Kidney epithelial cell (primary cell): ENCODE measurements around the gene LSM4. TPM values are rescaled to one million over a fixed set of nuclear protein-coding genes. Genes with fewer than 3 reads are reported as not detected.

ENCODE experiments used
- DNase-seq: peaks from one replicate; pipeline ENCODE4 v3.0.0-alpha.2; 2010; ENCODE audit warnings: low read depth
- H3K27me3 ChIP-seq: 2 replicates; pipeline ENCODE4 v1.6.0; 2011; ENCODE audit warnings: low read length; ENCODE audit not compliant: control insufficient read depth, insufficient read depth
- H3K36me3 ChIP-seq: 2 replicates; pipeline ENCODE4 v1.5.1; 2011; ENCODE audit warnings: low read length; ENCODE audit not compliant: control insufficient read depth, insufficient read depth
- H3K4me3 ChIP-seq: 2 replicates; pipeline ENCODE4 v1.5.1; 2011; ENCODE audit warnings: low read depth, mild to moderate bottlenecking, control low read depth, low read length
- CTCF ChIP-seq: IDR thresholded peaks from 2 replicates; pipeline ENCODE4 v1.5.1; 2011; ENCODE audit warnings: mild to moderate bottlenecking, moderate library complexity, low read length, control low read depth, inconsistent platforms; ENCODE audit not compliant: insufficient read depth, poor library complexity, severe bottlenecking
- total RNA-seq: library from RNA; depleted of rRNA; stranded (reverse); fragments of >200 nt; gene quantifications from 2 replicates; pipeline ENCODE4 v1.2.3, GENCODE V29; 2015

Gene LSM4
- total RNA-seq, 1 donor from 2014 or later, result 367 TPM

- no peaks in the 10 kb centered on the region for H3K36me3 ChIP-seq
- DNase-seq, result no peak
- H3K27me3 ChIP-seq, result no peaks in the 10 kb centered on the region
- no peak for TF ChIP-seq CTCF
- H3K4me3 ChIP-seq, result no peak overlapping the region
Measured at GRCh38 chr19:18263324-18264136, 59.3 kb downstream of the LSM4 start.

GRCh38 chr19:18262917-18263316 lies 60.0 kb downstream of the LSM4 start:
- no peaks in the 10 kb centered on the region for H3K36me3 ChIP-seq
- H3K27me3 ChIP-seq, result no peaks in the 10 kb centered on the region
- DNase-seq, result no peak
- H3K4me3 ChIP-seq, result no peak overlapping the region
- TF ChIP-seq CTCF, result no peak

- no peak for TF ChIP-seq CTCF
- DNase-seq, result no peak
- no peak overlapping the region for H3K4me3 ChIP-seq
- no peaks in the 10 kb centered on the region for H3K27me3 ChIP-seq
- H3K36me3 ChIP-seq, result no peaks in the 10 kb centered on the region
Measured at GRCh38 chr19:18262144-18262543, 60.7 kb downstream of the LSM4 start.

GRCh38 chr19:18261474-18261873 lies 61.4 kb downstream of the LSM4 start:
- Histone ChIP-seq H3K36me3 (no peaks in the 10 kb centered on the region), H3K4me3 (no peak overlapping the region), H3K27me3 (no peaks in the 10 kb centered on the region)
- no peak for DNase-seq
- no peak for TF ChIP-seq CTCF

- H3K27me3 ChIP-seq, result peaks cover 7% of the 10 kb centered on the region
- no peaks in the 10 kb centered on the region for H3K36me3 ChIP-seq
- DNase-seq, result no peak
- no peak overlapping the region for H3K4me3 ChIP-seq
- no peak for TF ChIP-seq CTCF
Measured at GRCh38 chr19:18259893-18260292, 63.0 kb downstream of the LSM4 start.
